HG03108 (cell line): ENCODE measurements around the gene BCORL1.

Experiments used
- ATAC-seq: cut with Tn5 transposase; IDR thresholded peaks from one replicate; pipeline ENCODE4 v1.9.1; 2021; ENCODE audit warnings: moderate library complexity; ENCODE audit not compliant: unreplicated experiment

Gene BCORL1

DNA sequence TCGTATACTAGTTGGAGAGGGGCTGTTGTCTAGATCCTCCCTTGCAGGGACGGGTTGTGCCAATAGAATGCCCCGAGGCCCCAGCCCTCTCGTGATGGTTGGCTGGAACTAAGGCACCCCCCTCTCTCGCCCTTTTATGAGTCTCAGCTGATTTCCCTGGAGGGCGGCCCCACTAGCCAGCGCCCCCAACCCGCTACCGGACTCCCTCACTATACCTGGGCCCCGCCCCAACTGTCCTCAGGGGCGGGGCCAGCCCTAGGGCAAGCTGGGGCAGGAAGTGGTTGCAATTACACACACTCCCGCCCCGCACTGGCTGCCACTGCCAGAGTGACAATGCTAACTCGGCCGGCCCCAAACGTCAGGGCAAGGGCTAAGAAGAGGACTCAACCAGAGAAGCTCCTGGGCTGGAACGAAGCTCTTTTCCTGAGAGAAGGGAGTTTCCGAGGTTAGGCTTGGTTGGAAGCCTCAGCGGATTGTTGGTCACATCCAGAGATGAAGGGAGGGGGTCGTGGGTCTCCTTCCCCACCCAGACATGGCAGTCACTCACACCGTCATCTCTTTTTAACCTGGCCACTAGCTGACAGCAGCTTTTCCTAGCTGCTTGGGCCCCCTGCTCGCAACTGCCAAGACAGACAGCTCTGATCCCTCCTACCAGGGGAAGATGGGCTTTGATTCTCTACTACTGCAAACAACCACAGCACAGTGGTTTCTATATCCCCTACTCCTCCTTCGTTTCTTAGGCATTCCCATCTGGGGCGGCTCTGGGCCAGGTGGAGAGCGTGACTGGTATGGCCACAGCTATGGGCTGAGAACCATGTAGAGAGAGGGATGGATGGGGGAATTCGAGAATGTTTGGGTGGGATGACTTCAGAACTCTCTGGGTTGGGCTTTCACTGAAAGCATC is 21.0 kb upstream of the BCORL1 start:
- ATAC-seq, result peak; percentile 76

DNA sequence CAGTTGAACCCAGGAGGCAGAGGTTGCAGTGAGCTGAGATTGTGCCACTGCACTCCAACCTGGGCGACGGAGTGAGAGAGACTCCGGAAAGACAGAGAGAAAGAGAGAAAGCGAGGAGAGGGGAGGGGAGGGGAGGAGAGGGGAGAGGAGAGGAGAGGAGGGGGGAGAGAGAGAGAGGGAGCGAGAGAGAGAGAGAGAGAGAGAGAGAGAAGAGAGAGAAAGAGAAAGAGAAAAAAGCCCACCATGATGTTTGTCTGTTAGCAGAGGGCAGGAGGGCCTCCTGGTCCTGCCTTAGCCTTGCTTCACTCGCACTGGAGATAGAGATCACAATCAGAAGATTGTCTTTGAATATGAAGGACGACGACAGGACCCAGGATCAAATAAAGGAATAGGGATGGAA is 18.7 kb upstream of the BCORL1 start:
- ATAC-seq, result no peak

DNA sequence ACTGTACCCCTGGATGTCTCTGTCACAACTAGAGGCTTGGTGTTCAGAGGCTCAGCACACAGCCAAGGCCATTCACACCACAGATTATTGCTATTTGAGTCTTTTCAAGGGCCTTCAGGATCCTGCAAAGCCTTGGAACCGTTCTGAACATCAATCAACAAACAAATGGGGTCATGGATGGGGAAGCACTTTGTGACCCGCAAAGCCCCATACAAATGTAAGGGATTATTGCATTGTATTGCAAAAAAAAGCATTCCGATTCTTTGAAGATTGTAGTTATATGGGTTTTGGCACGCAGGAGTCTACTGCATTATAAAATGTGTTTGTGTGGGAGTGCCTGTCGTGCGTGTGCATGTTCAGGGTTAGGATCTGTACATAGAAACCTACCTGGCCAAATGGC is 17.3 kb upstream of the BCORL1 start:
- no peak for ATAC-seq

DNA sequence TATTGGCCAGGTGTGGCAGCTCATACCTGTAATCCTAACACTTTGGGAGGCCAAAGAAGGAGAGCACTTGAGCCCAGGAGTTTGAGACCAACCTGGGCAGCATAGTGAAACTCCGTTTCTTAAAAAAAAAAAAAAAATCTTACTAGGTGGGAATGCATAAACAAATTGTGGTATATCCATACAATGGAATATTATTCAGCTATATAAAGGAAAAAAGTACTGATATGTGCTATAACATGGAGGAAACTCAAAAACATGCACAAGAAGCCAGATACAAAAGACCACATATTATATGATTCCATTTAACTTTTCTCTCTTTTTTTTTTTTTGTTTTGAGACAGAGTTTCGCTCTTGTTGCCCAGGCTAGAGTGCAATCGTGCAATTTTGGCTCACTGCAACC is 13.5 kb upstream of the BCORL1 start:
- ATAC-seq, result no peak

DNA sequence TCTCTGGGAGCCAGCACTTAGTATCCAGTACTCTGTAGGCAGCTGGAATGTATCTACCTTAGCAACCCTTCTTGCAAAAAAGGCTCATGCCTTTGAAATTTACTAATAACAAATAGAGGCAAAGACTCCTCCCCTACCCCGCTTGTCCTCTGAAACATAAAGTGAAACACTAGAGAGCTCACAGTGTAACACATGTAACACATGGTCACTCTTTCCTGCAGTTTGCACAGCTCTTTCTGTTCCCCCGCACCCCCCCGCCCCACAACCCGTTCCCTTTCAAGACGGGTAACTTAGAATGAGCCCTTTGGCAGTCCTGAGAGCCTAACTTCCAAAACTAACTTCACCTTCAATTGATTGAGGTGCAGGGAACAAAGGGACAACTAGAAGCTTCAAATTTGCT is 6.0 kb upstream of the BCORL1 start:
- ATAC-seq, result no peak

DNA sequence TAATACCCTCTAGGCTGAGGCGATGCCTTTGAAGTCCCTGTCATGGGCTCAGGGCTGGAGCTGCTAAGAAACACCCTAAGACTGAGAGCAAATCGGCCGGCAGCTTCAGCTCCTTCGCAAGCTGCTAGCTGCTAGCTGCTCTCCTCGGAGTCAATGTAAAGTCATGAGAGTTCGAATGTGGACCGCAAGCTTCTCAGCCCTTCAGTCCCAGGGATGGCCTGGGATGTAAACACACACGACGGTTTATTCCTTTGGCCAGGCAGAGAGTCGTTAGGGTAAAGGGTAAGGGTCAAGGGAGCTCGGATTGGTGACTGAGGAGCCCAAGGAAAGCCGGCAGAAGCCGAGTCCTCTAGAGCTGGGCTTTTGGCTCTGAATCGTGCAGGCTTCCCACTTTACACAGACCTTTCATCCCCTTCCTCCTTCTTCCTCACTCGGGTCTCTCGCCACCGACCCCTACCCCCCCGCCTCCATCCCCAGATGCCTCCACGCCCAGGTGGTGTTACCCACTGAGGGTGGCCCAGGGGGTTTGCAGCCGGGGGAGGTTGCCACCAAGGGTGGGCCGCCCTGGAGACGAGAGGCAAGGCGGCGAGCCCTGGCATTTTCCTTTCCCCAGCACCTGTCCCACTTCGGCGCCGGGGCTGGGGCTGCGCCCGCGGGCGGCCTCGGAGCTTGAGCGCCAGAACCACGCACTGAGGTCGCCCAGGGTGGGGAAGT is 3.1 kb upstream of the BCORL1 start:
- ATAC-seq, result no peak

DNA sequence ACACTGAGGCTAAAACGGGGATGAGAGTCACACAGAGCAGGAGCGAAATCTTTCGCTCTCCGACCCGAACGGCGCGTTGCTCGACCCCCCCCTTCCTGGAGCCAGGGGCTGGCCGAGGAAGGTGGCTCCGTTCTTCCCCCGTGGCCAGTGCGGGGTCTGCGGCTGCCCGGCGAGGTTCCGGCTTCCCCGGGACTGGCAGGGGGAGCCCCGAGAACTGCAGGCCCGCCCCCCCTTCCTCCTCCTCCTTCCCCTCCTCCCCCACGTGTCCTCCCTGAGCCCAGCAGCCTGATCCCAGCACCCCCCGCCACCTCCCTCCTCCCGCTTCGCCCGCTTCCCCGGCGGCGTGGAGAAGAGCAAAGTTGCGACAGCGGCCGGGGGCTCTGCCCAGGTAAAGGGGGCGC is 2.4 kb upstream of the BCORL1 start:
- no peak for ATAC-seq

DNA sequence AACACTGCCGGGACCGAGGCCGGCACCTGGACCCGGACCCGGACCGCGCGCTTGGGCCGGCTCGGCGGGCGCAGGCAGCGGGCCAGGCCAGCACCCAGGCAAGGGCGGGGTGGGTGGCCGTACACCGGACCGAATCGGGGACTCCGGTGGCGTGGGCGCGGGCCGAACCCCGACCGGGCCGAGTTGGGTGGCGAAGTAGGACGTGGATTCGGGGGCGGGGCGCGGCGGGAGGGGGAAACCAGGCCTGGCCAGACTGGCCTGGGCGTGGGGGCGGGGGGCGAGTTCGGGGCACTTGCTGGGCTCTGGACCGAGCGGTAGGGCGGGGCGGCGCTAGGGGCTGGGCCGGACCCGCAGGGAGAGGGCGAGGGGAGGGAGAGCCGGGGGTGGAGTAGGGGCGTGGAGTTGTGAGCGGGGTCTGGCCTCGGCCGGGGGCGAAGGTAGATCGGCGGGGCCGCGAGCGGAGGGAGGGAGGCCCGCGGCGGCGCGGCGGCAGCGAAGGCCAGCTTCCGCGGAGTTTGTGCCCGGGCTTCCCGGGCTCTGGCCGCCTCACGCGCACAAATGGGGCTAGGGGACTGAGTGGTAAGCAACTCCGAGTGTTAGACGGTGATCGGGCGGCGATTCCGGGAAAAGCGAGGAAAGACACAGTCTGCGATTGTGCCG is 1.8 kb upstream of the BCORL1 start:
- ATAC-seq, result no peak

DNA sequence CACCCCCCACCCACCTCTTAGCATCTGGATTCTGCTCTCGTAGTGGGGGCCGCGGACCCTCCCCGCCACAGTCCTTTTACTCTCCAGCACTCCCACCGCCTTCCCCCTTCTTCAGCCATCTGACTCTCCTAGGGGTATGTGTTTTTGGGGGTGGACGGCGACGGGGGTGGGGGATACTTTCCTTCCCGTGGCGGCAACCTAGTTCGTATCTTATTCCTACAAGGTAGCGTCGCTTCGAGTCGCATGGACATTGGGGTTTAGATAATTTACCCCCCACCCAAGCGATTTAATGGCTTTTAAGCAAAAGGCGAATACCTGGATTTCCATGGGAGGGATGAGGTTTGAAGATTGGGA is 1.3 kb upstream of the BCORL1 start:
- ATAC-seq, result no peak

DNA sequence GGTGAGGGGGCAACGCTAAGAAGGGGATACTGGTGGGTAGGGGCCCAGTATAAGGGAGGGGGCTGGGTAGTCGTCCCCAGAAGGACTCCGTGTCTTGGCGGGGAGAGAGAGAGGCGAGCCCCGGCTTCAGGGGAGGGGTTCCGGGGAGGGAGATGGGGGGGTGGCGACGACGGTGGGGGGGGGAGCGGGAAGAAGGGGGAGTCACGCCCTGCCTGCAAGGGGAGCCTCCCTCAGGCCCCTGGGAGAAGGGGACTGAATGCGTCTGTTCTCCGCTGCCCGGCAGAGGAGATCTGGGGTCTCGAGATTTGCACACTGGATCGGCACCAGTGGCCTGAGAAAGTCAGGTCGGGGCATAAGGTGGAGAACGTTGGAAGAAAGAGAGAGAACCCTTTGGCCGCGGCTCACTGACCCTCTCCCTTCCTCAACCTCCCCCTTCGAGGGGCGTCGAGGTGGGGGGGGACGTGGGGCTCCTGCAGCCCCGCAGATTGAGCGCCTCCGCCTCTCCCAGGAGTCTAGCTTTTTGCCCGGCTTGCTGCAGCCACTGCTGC is 609 bp upstream of the BCORL1 start:
- no peak for ATAC-seq

DNA sequence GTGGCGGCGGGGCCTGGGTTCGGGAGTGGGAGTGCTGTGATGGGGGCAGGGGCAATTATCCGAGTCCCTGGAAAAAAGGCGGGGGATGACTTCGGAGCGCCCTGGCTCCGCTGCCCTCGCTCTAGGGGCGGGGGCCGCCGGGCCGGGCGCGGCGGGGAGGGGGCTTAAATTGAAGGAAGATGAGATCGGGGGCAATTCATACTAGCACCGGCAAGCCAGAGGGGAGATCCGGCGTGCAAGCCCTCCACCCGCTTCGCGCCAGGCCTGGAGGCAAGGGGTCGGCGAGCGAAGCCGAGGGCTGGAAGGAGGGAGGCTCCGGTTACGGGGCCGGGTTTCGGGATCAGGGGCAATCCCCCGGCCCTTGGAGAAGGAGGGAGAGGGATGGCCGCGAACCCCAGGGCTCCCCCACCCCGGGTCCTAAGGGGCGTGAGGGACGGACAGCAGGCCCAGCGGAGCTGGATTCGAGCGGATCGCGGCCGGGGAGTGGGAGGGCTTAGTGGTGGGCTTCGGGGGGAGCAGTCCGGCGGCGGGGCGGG is 1.2 kb downstream of the BCORL1 start:
- ATAC-seq, result no peak

DNA sequence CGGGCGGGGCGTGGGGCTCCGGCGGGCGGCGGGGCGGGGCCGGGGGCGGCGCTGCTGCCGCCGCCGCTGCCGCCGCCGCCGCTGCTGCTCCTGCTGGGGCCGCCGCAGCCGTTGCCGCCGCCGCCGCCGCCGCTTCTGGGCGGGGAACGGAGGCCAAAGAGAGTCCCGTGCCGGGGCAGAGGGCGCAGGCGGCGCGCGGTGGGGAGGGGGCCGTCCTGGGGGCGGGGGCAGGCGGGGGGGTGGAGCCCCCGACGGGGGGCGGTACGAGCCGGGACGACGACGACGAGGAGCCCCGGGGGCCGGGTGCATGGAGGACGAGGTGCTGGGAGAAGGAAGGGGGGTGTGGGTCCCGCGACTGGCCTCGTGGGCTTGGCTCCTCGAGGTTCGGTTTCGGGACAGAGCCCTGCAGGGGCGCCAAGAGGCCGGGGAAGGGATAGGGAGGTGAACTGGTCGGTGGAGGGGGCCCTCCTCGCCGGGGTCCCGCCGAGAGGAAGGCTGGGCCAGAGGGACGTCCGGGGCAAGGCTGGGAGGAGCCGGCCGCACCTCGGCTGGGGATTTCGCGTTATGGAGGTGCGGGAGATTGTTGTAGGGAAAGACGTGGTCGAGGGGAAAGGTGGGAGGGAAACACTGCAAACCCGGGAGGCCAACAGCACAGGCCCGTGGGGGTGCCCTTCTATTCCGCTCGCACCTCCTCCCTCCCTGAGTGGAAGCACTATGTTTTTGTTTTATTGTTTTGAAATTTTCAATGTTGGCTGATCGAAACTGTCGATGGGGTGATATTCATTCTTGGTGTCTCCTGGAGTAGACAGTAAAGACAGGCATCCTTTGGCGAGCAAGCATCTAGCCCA is 1.9 kb downstream of the BCORL1 start:
- no peak for ATAC-seq

DNA sequence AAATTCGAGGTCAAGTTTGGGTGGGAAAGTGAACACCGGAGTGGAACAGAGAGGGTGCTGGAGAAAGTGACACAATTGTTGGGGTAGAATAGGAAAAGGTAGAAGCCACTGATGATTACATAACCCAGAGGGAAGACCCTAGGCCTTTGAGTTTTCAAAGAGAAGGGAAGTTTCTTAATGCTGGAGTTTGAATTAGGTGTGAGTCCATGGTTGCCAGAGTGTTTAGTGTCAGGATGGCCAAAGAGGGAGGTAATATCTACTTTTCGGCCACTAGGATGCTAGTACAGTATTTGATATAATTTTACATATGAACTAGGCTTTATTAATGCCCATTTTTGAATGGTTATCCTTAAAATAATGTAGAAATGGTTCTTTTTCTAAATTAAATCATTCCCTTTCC is 5.4 kb downstream of the BCORL1 start:
- ATAC-seq, result no peak

DNA sequence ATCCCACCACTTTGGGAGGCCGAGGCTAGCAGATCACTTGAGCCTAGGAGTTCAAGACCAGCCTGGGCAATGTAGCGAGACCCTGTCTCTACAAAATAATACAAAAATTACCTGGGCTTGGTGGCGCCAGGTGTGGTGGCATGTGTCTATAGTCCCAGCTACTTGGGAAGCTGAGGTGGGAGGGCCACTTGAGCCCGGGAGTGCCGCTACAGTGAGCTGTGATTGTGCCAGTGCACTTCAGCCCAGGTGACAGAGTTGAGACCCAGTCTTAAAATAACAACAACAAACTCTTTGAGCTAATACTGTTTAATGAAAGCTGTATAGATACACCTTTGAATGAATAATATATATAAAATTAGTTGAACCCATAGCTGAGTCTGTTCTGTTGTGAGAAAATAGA is 9.7 kb downstream of the BCORL1 start:
- ATAC-seq, result no peak

DNA sequence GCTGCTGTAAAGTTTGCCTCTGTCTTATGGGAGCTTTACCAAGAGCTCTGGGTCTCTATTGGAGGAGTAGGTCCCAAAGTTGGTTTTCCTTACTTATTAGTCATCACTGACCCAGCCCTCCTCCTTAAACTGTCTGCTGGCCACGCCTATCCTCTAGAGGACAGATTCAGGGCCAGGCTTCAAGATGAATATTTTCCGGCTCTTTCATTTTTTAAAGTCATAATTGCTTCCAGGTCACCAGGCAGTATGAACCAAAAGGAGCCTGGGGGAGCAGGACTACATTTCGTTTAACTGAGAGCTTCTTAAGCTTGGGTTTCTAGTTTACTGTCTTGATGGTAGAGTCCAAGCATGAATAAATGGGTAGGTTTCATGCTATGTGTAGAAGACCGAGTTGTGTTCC is 13.7 kb downstream of the BCORL1 start:
- no peak for ATAC-seq

DNA sequence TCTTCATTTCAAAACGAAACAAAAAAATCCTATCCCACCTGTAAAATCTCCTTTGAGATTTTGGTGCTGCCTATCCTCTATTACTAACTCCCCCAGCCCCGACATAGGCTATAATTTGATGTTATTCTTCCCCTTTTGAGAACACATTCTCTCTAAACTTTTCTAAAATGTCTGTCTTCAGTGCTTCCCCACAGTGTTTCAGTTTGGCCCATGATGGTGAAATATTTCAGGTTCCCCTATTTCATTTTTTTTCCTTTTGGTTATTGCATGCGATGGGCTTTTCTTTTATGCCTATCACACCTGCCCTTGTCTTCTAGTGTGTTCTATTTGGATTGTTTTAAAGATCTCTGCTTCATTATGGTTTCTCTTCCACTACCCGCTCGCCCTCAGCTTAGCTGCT is 14.7 kb downstream of the BCORL1 start:
- ATAC-seq, result no peak

DNA sequence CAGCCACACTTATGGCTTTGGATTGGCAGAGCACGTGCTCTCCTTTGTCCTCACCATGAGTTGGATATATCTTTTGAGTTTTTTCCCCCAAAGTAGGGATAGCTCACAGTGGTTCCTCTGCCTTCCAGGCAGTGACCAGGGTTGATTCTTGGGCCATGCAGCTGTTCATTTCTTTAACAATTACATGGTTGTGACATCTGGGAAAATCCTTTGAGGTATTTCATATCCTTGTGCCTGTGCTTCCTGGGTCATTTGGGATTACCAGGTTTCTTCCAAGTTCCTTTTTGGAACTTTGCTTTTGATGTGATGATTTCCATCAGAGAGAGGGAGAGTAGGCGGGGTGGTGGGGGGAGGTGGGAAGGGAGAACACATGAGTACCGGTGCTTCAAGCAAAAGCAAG is 15.6 kb downstream of the BCORL1 start:
- ATAC-seq, result no peak

DNA sequence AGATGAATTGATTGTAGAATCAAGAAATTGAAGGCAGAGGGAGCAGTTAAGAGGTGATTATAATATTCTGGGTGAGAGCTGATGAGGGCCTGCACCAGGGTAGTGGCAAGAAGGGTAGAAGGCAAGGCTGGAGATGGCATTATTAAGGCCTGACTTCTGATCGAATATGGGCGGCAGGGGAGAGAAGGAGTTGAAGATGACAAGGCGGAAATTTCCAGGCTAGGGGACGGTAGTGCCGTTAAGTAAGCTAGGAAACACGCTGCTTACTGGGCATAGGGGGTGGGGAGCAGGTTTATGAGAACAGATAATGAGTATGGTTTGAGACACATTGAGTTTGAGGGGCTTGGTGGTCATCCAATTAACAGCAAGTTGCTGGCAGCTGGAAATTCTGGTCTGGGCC is 19.5 kb downstream of the BCORL1 start:
- ATAC-seq, result no peak

DNA sequence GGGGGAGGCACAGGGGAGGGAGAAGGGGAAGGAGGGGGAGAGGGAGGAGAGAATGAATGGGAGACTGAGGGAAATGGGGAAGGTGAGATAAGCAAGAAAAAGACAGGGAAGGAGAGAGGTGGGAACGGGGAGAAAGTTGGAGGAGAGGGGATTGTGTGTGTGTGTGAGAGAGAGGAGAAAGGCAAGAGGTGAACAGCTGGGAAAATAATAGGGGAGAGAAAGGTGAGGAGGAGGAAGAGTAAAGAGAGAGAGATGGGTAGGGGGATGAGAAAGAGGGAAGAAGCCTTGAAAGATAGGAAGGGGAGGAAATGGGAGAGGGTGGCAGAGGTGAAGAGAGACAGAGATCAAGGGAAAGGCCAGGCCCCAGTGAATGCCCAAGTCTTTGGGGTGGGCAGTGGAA is 20.1 kb downstream of the BCORL1 start:
- no peak for ATAC-seq

DNA sequence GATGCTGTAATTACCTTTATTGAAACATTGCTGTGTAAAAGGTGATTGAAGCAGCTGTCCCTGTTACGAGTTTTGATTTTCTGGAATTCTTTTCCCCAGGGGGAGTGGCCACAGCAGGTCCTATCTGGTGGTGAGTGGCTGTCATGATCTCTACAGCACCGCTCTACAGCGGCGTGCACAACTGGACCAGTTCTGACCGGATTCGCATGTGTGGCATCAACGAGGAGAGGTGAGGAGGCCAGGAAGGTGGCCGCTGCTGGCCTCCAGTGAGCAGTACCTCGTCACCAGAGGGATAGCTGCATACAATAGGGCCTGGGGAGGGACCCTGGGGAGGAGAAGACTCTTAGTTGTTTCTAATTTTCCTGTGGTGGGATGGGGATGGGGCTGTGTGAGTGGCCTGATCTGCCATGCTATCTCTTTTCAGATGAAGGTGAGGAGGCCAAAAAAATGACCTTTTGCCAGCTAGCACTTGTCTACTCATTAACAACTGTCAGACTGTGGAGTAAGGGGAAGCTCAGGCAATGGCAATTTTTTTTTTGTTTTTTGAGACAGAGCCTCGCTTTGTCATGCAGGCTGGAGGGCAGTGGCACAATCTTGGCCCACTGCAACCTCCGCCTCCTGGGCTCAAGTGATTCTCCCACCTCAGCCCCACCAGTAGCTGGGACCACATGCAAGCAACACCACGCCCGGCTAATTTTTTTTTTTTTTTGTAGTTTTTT is 22.8 kb downstream of the BCORL1 start:
- no peak for ATAC-seq
